NCI-H1092 treated with DMSO at 0.1 percent for 48 hours (cell line): ENCODE data around the gene STX10.

ENCODE experiments used
- DNase-seq: peaks from one replicate; lab custom pipeline; 2025; lab: John Stamatoyannopoulos, UW

The STX10 gene

GRCh38 chr19:13139633-13140311 is 10.4 kb downstream of the STX10 start:
- no peak for DNase-seq

GRCh38 chr19:13138916-13139198 is 11.3 kb downstream of the STX10 start:
- no peak for DNase-seq

- DNase-seq: no peak
These were observed 11.8 kb downstream of the STX10 start for GRCh38 chr19:13138171-13138915.

DNA sequence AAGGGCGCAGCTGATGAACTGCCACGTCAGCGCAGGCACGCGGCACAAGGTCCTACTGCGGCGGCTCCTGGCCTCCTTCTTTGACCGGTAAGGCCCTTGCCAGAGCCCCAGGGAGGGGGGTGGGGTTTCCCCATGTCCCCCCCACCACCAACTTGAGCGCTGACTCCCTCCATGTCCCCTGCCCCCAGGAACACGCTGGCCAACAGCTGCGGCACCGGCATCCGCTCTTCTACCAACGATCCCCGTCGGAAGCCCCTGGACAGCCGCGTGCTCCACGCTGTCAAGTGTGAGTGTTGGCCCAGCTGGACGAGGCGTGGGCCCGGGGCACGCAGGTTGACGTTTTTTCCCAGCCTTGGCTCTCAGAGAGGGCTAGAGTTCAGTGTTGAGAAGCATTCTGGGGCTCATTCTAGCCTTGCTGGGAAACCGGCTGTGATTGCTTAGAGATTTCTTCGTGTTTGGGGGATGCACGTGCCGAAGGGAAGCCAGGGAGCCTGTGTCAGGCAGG is 12.8 kb downstream of the STX10 start:
- DNase-seq: no peak

DNA sequence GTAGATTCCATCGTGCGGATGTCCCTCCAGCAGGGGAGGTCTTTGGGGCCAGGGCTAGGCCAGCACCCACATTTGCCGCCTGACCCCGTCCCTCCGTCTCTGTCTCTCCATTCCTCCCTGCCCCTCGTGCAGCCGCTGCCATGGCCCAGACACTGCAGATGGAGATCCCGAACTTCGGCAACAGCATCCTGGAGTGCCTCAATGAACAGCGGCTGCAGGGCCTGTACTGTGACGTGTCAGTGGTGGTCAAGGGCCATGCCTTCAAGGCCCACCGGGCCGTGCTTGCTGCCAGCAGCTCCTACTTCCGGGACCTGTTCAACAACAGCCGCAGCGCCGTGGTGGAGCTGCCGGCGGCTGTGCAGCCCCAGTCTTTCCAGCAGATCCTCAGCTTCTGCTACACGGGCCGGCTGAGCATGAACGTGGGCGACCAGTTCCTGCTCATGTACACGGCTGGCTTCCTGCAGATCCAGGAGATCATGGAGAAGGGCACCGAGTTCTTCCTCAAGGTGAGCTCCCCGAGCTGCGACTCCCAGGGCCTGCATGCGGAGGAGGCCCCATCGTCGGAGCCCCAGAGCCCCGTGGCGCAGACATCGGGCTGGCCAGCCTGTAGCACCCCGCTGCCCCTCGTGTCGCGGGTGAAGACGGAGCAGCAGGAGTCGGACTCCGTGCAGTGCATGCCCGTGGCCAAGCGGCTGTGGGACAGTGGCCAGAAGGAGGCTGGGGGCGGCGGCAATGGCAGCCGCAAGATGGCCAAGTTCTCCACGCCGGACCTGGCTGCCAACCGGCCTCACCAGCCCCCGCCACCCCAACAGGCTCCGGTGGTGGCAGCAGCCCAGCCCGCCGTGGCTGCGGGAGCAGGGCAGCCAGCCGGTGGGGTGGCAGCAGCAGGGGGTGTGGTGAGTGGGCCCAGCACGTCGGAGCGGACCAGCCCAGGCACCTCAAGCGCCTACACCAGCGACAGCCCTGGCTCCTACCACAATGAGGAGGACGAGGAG is 14.8 kb downstream of the STX10 start:
- DNase-seq: no peak

GRCh38 chr19:13134626-13135025 is 15.5 kb downstream of the STX10 start:
- DNase-seq: no peak

DNA sequence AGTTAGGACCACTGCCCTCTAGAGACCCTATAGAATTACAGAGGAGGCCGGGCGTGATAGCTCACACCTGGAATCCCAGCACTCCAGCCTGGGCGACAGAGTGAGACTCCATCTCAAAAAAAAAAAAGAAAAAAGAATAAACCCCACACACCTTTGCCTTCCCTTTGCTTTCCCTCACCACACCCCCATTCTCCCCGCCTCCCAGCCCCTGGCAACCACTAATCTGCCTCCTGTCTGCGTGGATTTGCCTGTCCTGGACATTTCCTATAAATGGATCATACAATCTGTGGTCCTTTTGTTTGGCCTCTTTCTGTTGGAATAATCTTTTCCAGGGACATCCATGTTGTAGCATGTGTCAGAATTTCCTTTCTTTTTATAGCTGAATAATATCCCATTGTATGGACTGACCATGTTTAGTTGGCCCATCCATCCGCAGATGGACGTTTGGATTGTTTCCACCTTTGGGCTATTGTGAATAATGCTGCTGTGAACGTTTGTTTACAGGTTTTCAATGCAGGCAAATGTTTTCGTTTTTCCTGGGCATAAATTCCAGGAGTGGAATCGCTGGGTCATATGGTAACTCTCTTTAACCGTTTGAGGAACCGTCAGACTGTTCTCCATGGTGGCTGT is 16.8 kb downstream of the STX10 start:
- DNase-seq: no peak

GRCh38 chr19:13132471-13133180 is 17.5 kb downstream of the STX10 start:
- DNase-seq: no peak

DNA sequence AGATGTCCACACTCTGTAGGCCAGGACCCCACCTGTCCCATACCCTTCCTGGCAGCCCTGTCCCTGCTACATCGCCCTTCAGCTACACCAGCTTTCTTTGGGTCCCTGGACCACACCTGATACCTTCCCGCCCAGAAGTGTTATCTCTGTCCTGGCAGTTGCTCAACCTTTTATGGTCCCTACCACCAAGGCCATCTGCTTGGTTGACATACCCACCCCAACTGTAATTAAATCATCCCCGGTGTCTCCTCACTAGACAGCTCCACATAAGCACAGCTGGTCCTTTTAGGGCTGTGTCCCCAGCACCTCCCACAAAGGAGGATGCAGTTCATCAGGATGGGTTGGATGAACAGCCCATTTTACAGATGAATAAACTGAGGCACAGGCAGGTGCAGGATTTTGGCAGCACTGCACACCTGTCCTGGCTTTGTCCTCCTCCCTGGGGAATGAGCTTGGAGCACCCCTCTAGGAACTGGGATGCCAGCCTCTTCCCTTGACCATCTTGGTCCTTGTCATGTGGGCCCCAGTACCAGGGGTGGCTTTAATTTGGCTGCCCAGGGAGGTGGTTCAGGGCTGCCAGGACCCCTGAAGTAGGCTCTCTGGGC is 19.2 kb downstream of the STX10 start:
- no peak for DNase-seq

- no peak for DNase-seq
These were observed 20.8 kb downstream of the STX10 start for GRCh38 chr19:13129384-13129783.

- DNase-seq: no peak
These were observed 21.6 kb downstream of the STX10 start for GRCh38 chr19:13128583-13128982.

GRCh38 chr19:13127811-13128575 is 22.2 kb downstream of the STX10 start:
- DNase-seq: no peak

DNA sequence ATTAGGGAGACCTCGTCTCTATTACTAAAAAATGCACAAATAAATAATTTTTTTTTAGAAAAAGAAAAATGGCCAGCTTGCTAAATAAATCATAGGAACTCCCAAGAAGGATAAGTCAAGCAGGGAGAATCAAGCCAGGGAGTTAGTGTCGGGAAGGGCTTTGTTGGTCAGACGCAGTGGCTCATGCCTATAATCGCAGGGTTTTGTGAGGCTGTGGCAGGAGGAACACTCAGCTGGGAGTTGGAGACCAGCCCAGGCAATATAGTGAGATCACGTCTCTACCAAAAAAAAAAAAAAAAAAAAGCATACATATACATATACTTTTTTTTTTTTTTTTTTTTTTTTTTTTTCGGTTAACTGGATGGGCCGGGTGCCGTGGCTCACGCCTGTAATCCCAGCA is 23.1 kb downstream of the STX10 start:
- DNase-seq: no peak

- DNase-seq: no peak
These were observed 26.9 kb downstream of the STX10 start for GRCh38 chr19:13122980-13123957.

DNA sequence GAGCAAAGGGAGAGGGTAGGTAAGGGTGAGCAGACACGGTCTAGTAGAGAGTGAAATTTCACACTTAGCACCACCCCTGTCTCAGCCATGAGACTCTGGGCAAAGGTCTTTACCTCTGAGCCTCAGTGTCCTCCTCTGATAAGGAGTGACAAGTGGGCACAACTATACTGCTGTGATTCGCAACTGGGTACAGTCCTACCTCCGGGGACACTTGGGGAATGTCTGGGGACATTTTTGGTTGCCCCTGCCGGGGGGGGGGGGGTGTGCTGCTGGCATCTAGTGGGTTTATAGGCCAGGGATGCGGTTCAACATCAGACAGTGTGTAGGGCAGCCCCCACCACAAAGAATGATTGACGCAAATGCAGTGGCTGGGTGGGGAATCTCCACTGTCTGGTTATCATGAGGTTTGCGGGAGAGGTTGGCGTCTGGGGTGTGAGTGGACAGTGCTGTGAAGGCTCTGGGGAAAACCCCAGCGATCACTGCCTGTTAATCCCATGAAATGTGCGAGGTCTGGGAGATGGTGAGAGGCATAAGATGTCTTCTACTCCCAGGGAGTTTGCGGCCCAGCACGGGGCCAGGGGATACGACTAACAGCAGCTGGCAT is 27.8 kb downstream of the STX10 start:
- no peak for DNase-seq

- no peak for DNase-seq
These were observed 28.5 kb downstream of the STX10 start for GRCh38 chr19:13121551-13122274.

DNA sequence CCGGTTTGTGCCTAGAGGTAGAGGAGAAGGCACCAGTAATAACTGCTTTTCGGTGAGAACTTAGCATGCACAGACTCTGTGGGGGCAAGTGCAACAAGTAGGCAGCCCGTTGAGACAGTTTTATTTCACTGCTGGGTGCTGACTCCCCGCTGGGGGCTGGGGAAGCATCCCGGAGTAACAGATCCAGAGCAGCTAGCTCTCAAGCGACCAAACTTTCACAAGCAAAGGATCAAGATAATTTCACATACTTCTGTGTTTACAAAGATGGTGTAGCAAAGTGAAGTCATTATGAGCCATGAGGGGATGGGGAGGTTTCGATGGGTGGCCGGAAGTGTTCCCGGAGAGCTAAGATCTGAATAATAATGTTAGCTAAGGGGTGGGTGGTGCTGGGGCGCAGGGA is 29.4 kb downstream of the STX10 start:
- no peak for DNase-seq

GRCh38 chr19:13120031-13120430 is 30.1 kb downstream of the STX10 start:
- DNase-seq: no peak
